HL-60/S4 treated with retinoic acid at 250 ng/mL for 4 days and 3 days (cell line): ENCODE measurements around the gene OTUD1.

Experiments used
- in situ Hi-C: fragments of 300-500 bp; cut with MboI; formaldehyde crosslinking; loops from 2 replicates; pipeline ENCODE4 v1.7.0; 2022; ENCODE audit warnings: low sequenced_read_pairs

OTUD1 gene

GRCh38 chr10:23459308-23459939, 20.5 kb downstream of the OTUD1 start:
- in situ Hi-C loops: no loop called here

GRCh38 chr10:23461557-23461956, 22.7 kb downstream of the OTUD1 start:
- in situ Hi-C loops: no loop called here

- in situ Hi-C loops: no loop called here
Observed at GRCh38 chr10:23467012-23467411, 28.1 kb downstream of the OTUD1 start.

DNA sequence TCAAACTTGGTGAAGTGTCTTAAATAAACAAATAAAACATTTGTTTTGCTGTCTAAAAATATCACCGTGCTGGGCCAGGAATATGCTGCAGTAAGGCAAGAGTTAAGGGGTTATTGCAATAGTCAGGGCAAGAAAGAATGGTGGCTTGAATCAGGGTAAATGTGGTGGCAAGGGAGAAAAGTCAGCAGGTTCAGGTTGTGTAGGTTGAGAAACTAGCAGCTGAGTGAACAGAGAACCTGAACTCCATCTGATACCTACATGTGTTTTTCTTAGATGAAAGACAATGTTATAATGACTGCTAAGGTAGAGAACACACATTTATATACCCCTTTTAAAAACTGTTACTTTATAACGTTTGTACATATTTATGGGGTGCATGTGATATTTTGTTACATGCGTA, 28.7 kb downstream of the OTUD1 start:
- in situ Hi-C loops: no loop called here

- in situ Hi-C loops: no loop called here
Observed at GRCh38 chr10:23469596-23470237, 30.8 kb downstream of the OTUD1 start.

GRCh38 chr10:23472181-23472580, 33.3 kb downstream of the OTUD1 start:
- in situ Hi-C loops: no loop called here

DNA sequence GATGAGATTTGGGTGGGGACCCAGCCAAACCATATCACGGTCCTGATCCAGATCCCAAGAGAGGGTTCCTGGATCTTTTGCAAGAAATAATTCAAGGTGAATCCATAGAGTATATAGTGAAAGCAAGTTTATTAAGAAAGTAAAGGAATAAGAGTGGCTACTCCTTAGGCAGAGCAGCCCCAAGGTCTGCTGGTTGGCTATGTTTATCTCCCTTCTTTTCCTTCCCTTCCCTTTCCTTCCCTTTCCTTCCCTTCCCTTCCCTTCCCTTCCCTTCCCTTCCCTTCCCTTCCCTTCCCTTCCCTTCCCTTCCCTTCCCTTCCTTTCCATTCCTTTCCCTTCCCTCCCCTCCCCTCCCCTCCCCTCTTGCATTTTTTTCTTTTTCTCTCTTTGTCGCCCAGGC, 35.2 kb downstream of the OTUD1 start:
- in situ Hi-C loops: no loop called here

GRCh38 chr10:23474626-23475025, 35.8 kb downstream of the OTUD1 start:
- in situ Hi-C loops: no loop called here

DNA sequence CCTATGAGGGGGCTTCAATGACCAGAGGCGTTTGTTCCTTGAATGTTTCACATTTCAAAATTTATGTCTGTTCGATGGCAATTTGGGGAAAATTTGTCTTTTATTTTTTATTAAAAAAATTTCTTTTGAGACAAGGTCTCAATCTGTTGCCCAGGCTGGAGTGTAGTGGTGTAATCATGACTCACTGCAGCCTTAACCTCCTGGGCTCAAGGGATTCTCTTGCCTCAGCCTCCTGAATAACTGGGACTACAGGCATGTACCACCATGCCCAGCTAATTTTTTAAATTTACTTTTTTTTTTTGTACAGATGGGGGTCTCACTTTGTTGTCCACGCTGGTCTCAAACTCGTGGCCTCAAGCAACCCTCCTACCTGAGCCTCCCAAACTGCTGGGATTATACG, 39.7 kb downstream of the OTUD1 start:
- in situ Hi-C loops: no loop called here

DNA sequence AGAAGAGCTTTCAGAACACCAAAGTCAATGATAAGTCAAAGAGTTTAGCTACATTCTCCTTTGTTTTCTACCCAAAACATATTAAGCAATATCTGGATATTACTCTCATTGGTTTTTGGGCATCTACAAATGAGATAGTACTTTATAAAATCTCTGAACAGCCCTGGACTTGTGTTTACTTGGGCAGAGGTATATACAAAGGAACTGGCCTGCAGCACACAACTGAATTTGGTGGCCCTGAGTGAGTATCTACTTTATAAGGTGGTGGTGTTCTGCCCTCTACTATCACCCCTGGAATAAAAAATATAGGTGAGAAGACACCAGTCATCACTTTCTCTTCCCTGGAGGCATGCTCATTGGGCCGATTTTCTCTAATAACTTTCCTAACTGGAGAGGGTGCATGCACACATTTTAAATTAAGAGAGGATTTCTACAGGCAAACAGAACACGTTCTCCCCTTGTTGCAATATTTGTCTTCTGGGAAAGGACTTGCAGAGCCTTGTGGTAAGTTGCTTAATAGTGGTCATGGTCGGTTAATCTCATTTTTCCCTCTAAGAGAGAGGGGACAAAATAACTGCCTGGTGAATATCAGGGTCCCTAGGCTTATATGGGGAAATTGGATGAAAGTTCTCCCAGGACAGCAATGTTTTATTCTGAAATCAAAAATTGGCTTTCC, 41.1 kb downstream of the OTUD1 start:
- in situ Hi-C loops: no loop called here

- in situ Hi-C loops: no loop called here
Observed at GRCh38 chr10:23481363-23481961, 42.6 kb downstream of the OTUD1 start.

DNA sequence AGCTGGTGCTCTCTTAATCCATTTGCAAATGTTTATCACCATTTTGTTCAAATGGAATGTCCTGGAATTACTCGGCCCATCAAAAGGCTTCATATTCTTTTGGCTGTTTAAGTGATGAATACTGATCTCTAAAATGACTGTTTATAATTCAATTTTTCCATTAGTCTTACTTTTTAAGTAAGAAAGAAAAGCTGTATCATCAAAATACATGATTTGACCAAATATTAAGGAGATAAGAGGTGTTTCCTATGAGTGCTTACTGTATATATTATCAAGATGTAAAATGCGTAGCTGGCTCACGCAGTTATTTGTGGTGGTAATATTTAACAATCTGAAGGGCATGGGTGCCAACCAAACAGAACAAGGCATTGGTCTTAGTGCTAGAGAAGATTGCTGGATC, 51.2 kb downstream of the OTUD1 start:
- in situ Hi-C loops: no loop called here
